Gastroesophageal sphincter (tissue), 4 donors: ENCODE measurements around the gene CES3. TPM values are rescaled to one million over a fixed set of nuclear protein-coding genes. Genes with fewer than 3 reads are reported as not detected.
"Not testable (repeated sequence)": the region's sequence is repeated elsewhere in the genome, so short reads cannot be mapped to it uniquely, and the experiment has no call there.

Source experiments
- ATAC-seq: fragments of 150-250 bp; one replicate; pipeline ENCODE4 v1.9.1; 2016; ENCODE audit warnings: mild to moderate bottlenecking, moderate library complexity
- H3K27ac ChIP-seq, 4 donors: fragments of 200-600 bp; sonication (generic) in 3 of 4; 1 replicate in 3 of 4; 2 replicates in 1 of 4; pipeline ENCODE4 v1.5.1; 2016 to 2019
- H3K27me3 ChIP-seq: fragments of 200-600 bp; sonication (generic); one replicate; pipeline ENCODE4 v1.5.1; 2019
- H3K36me3 ChIP-seq, 2 donors: fragments of 200-600 bp; sonication (generic); one replicate each; pipeline ENCODE4 v1.5.1; 2019; ENCODE audit warnings: control low read depth in 1 of 2
- H3K4me1 ChIP-seq, 3 donors: fragments of 200-600 bp; sonication (generic); 1 replicate in 2 of 3; 2 replicates in 1 of 3; pipeline ENCODE4 v1.5.1; 2016 to 2019; ENCODE audit warnings: control low read depth in 2 of 3
- H3K4me3 ChIP-seq, 2 donors: fragments of 200-600 bp; sonication (generic); one replicate each; pipeline ENCODE4 v1.5.1; 2019; ENCODE audit warnings: mild to moderate bottlenecking in 1 of 2, moderate library complexity in 1 of 2
- H3K9me3 ChIP-seq, 3 donors: fragments of 200-600 bp; sonication (generic); one replicate each; pipeline ENCODE4 v1.5.1; 2017 to 2019; ENCODE audit warnings: control low read depth in 2 of 3
- EP300 ChIP-seq: sonication (generic); formaldehyde crosslinking; IDR thresholded peaks from one replicate; pipeline ENCODE4 v1.6.1; 2017; ENCODE audit warnings: antibody characterized with exemption, mild to moderate bottlenecking
- POLR2A ChIP-seq, 2 donors: fragments of 450-650 bp; IDR thresholded peaks; one replicate each; pipeline ENCODE4 v1.6.1; 2017; ENCODE audit warnings: antibody characterized with exemption in 2 of 2, mild to moderate bottlenecking in 2 of 2, moderate library complexity in 1 of 2
- POLR2AphosphoS5 ChIP-seq: sonication (generic); formaldehyde crosslinking; IDR thresholded peaks from one replicate; pipeline ENCODE4 v1.6.1; 2017; ENCODE audit warnings: antibody characterized with exemption
- WGBS, 2 donors: methylation state at CpG; one replicate each; pipeline ENCODE4 v1.1.5; 2018; ENCODE audit warnings: low coverage in 1 of 2; 5-methylcytosine and 5-hydroxymethylcytosine counted together
- total RNA-seq, 4 donors: library from RNA; depleted of rRNA; stranded (reverse); fragments of >200 nt; gene quantifications; one replicate each; pipeline ENCODE4 v1.1.0, GENCODE V29; 2016
- TF ChIP-seq, protein P1 (sequence below), 4 experiments: fragments of 200-600 bp in 2 of 4; fragments of 450-650 bp in 2 of 4; sonication (generic) in 1 of 4; IDR thresholded peaks; one replicate each; pipeline ENCODE4 v1.5.1; 2017 to 2019; ENCODE audit warnings: antibody characterized with exemption in 4 of 4, mild to moderate bottlenecking in 2 of 4, moderate library complexity in 2 of 4

Gene CES3
- total RNA-seq, 4 donors from 2014 or later = 0.13 to 0.49 (median 0.39) TPM; not detected in 1

DNA sequence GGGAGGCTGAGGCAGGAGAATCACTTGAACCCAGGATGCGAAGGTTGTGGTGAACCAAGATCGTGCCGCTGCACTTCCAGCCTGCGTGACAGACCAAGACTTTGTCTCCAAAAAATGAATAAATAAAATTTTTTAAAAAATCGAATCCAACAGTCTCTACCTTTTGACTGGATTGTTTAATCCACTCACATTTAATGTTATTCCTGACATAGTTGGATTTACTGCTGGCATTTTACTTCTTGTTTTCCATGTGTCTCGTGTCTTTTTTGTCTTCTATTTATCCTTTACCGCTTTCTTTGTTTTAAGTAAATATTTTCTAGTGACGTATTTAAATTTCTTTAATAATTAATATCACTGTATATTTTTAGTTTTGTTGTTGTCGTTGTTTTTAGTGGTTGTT, 22.0 kb downstream of the CES3 start:
- Histone ChIP-seq H3K36me3 (no peaks in the 10 kb centered on the region), H3K4me3 (no peak overlapping the region), H3K4me1 (peaks cover 0 to 14% (median 0%) of the 10 kb centered on the region in 3 donors), H3K9me3 (no peaks in the 10 kb centered on the region), H3K27ac (no peak overlapping the region), H3K27me3 (no peaks in the 10 kb centered on the region)
- WGBS, 2 donors = 94 to 95% methylated on average over 6 to 9 of the region's 9 CpGs
- TF ChIP-seq, protein P1, sequence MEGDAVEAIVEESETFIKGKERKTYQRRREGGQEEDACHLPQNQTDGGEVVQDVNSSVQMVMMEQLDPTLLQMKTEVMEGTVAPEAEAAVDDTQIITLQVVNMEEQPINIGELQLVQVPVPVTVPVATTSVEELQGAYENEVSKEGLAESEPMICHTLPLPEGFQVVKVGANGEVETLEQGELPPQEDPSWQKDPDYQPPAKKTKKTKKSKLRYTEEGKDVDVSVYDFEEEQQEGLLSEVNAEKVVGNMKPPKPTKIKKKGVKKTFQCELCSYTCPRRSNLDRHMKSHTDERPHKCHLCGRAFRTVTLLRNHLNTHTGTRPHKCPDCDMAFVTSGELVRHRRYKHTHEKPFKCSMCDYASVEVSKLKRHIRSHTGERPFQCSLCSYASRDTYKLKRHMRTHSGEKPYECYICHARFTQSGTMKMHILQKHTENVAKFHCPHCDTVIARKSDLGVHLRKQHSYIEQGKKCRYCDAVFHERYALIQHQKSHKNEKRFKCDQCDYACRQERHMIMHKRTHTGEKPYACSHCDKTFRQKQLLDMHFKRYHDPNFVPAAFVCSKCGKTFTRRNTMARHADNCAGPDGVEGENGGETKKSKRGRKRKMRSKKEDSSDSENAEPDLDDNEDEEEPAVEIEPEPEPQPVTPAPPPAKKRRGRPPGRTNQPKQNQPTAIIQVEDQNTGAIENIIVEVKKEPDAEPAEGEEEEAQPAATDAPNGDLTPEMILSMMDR (IDR thresholded peaks at IDR 0.05) = no peak
- ATAC-seq = no peak

DNA sequence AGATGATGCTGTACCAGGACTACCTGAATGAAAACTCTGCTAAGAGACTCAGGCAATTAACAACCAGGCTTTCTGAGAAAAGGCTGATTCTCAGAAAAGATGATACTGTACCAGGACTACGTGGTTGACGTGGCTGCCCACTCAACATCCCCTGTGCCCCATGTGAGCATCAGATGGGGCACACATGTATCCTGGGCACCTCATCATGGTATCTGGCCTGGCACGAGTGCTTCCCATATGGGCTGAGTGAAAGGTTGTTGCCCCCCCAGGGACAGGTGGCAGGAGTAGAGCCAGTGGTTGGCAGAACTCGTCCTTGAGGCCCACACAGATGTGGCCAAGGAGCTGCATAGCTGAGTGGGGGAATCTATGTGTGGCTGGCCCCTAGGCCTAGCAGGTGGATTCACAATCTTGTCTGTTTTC, 23.8 kb downstream of the CES3 start:
- H3K27ac ChIP-seq = no peak overlapping the region
- no peaks in the 10 kb centered on the region for H3K27me3 ChIP-seq
- WGBS, 2 donors = 100% methylated on average over 1 of the region's 4 CpGs; no CpG with 5 or more reads in 1 of the 2 donors
- no peak overlapping the region for H3K4me3 ChIP-seq
- H3K9me3 ChIP-seq = no peaks in the 10 kb centered on the region
- no peak for ATAC-seq
- no peaks in the 10 kb centered on the region for H3K4me1 ChIP-seq
- TF ChIP-seq, protein P1 (IDR thresholded peaks at IDR 0.05) = no peak
- TF ChIP-seq POLR2AphosphoS5 (no peak), EP300 (no peak), POLR2A (IDR thresholded peaks at IDR 0.05) (no peak)
- no peaks in the 10 kb centered on the region for H3K36me3 ChIP-seq

DNA sequence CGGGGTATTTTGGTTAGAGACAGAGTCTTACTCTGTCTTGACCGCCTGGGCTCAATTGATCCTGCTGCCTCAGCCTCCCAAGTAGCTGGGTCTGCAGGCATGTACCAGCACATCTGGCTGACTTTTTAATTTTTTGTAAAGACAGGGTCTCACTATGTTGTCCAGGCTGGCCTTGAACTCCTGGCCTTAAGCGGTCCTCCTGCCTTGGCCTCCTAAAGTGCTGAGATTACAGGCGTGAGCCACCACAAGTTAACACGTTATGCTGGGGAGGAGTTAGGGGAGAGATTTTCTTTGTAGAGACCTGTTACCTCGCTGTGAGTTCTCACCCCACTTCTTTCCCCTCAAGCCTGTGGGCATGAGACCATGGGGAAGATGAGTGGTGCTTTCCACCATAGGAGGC, 25.5 kb downstream of the CES3 start:
- no peaks in the 10 kb centered on the region for H3K36me3 ChIP-seq
- TF ChIP-seq EP300 = no peak
- no peak for TF ChIP-seq POLR2A (IDR thresholded peaks at IDR 0.05)
- TF ChIP-seq POLR2AphosphoS5 = no peak
- TF ChIP-seq, protein P1 (IDR thresholded peaks at IDR 0.05) = no peak
- H3K27ac ChIP-seq = no peak overlapping the region
- 94 to 100% methylated on average over 2 of the region's 6 CpGs for WGBS, 2 donors
- H3K9me3 ChIP-seq = no peaks in the 10 kb centered on the region
- H3K4me1 ChIP-seq = no peaks in the 10 kb centered on the region
- ATAC-seq = no peak
- H3K27me3 ChIP-seq = no peaks in the 10 kb centered on the region
- no peak overlapping the region for H3K4me3 ChIP-seq

DNA sequence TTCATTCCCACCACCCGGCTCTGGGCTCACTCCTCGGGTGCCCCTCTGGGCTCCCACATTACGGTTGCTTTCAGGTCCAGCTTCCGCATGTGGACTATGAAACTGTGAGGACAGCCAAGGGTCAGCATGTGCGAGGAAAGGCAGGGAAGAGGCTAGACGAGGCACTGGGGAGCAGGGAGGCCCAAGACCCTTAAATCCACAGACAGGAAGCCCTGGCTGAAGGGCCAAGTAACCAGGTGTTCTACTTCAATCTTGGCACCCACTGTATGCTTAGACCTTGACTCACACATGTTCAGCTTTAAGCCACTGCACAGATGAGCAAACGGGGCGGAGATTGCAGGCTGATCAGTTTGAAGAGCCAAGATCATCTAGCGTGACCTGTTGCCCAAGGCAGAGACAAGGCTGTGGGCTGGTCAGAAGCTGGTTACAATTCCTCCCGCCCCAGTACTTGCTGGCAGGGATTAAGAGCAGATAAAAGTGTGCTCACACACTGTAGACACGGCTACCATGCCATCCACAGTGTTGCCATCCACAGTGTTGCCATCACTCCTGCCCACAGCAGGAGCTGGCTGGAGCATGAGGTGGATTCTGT, 27.2 kb downstream of the CES3 start, which contains the start of gene CES4A:
CES4A (plus strand) TSS at position 393 of the 592 bp plus-strand sequence; CDS start at position 577, 184 bp downstream.
- WGBS, 2 donors = 54 to 59% methylated on average over 6 to 7 of the region's 11 CpGs
- peak; percentile 61 for ATAC-seq
- Histone ChIP-seq H3K27me3 (no peaks in the 10 kb centered on the region), H3K4me3 (no peak within 1 kb of the TSS), H3K4me1 (no peaks in the 10 kb centered on the region), H3K9me3 (no peaks in the 10 kb centered on the region), H3K27ac (no peak within 1 kb of the TSS), H3K36me3 (no peaks in the 10 kb centered on the region)
- no peak for TF ChIP-seq POLR2A (IDR thresholded peaks at IDR 0.05)
- TF ChIP-seq POLR2AphosphoS5 = no peak
- TF ChIP-seq, protein P1 (IDR thresholded peaks at IDR 0.05) = no peak
- TF ChIP-seq EP300 = no peak

DNA sequence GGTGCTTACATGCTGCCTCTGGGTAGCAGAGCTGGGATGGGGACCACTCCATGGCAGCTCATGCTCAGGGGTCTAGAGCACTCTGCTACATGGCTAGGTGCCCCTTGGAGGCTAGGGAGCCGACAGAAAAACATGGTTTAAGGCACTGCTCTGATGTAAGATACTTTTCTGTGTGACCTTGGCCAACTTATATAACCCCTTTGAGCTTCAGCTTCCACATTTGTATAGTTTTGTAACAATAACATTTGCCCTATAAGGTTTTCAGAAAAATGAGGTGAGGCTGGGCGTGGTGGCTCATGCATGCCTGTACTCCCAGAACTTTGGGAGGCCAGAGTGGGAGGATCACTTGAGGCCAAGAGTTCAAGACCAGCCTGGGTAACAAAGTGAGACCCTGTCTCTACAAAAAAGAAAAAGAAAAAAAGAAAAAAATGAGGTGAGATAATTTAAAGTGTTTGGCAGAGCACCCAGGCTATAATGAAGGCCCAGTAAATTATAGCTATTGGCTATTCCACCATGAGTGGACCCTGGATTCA, 30.5 kb downstream of the CES3 start:
- Histone ChIP-seq H3K9me3 (no peaks in the 10 kb centered on the region), H3K4me1 (peaks cover 0 to 12% (median 4%) of the 10 kb centered on the region in 3 donors), H3K4me3 (no peak overlapping the region), H3K27me3 (no peaks in the 10 kb centered on the region), H3K36me3 (no peaks in the 10 kb centered on the region), H3K27ac (no peak overlapping the region)
- WGBS, 2 donors = 79 to 100% methylated on average over 1 to 2 of the region's 2 CpGs
- TF ChIP-seq EP300 = no peak
- TF ChIP-seq, protein P1 (IDR thresholded peaks at IDR 0.05) = no peak
- TF ChIP-seq POLR2A (IDR thresholded peaks at IDR 0.05) = no peak
- TF ChIP-seq POLR2AphosphoS5 = no peak
- no peak for ATAC-seq

DNA sequence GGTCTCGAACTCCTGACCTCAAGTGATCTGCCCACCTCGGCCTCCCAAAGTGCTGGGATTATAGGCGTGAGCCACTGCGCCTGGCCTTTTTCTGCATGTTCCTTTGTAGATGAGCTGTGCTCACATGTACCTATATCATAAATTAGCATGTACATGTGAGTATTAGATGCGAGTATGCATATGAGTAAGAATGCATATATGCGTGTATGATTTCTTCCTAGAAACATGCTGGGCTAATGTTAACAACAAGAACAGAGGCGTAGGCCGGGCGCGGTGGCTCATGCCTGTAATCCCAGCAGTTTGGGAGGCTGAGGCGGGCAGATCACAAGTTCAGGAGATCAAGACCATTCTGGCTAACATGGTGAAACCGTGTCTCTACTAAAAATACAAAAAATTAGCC, 32.5 kb downstream of the CES3 start:
- not testable (repeated sequence) for ATAC-seq, H3K9me3 ChIP-seq, H3K27me3 ChIP-seq, H3K27ac ChIP-seq, H3K36me3 ChIP-seq, H3K4me3 ChIP-seq
- peaks cover 0 to 29% (median 4%) of the 10 kb centered on the region in 3 donors for H3K4me1 ChIP-seq
- WGBS, 2 donors = 80 to 98% methylated on average over 6 to 12 of the region's 12 CpGs
